ENCODE data around the gene CDYL.

CDYL gene

GRCh38 chr6:4819706-4820283, 43.6 kb downstream of the CDYL start:
- Histone ChIP-seq H2AFZ (ENCODE audit: low read depth) (no peak overlapping the region), H3K4me3 (IDR thresholded peaks at IDR 0.05; ENCODE audit: insufficient read depth, low read depth, low read length) (no peak overlapping the region), H3K36me3 (ENCODE audit: insufficient read depth) (no peaks in the 10 kb centered on the region), H4K20me1 (ENCODE audit: insufficient read depth) (peaks cover 63% of the 10 kb centered on the region), H3K4me2 (peak overlapping the region; percentile 11; the same call in 1 of the 2 replicates), H3K4me1 (ENCODE audit: low read depth, poor library complexity, severe bottlenecking) (peaks cover 70% of the 10 kb centered on the region), H3K9ac (no peak overlapping the region), H3K27me3 (ENCODE audit: insufficient read depth, low read depth) (no peaks in the 10 kb centered on the region), H3K27ac (peak overlapping the region; percentile 8; the same call in 1 of the 2 replicates), H3K79me2 (ENCODE audit: insufficient read depth, low read depth) (peaks cover 100% of the 10 kb centered on the region)
- no peak for TF ChIP-seq CTCF (conservative IDR thresholded peaks at IDR 0.05; ENCODE audit: low read depth, low read length)

- Histone ChIP-seq H3K36me3 (ENCODE audit: insufficient read depth) (no peaks in the 10 kb centered on the region), H3K4me3 (IDR thresholded peaks at IDR 0.05; ENCODE audit: insufficient read depth, low read depth, low read length) (no peak overlapping the region), H3K4me1 (ENCODE audit: low read depth, poor library complexity, severe bottlenecking) (peaks cover 69% of the 10 kb centered on the region), H3K27me3 (ENCODE audit: insufficient read depth, low read depth) (no peaks in the 10 kb centered on the region), H3K9ac (no peak overlapping the region), H3K27ac (no peak overlapping the region), H4K20me1 (ENCODE audit: insufficient read depth) (peaks cover 53% of the 10 kb centered on the region), H3K79me2 (ENCODE audit: insufficient read depth, low read depth) (peaks cover 100% of the 10 kb centered on the region), H2AFZ (ENCODE audit: low read depth) (no peak overlapping the region), H3K4me2 (no peak overlapping the region; the same call in 1 of the 2 replicates)
- no peak for TF ChIP-seq CTCF (conservative IDR thresholded peaks at IDR 0.05; ENCODE audit: low read depth, low read length)
These were observed 44.6 kb downstream of the CDYL start for GRCh38 chr6:4820704-4821276.

GRCh38 chr6:4822476-4822875, 46.3 kb downstream of the CDYL start:
- Histone ChIP-seq H2AFZ (ENCODE audit: low read depth) (no peak overlapping the region), H3K4me1 (ENCODE audit: low read depth, poor library complexity, severe bottlenecking) (peaks cover 65% of the 10 kb centered on the region), H4K20me1 (ENCODE audit: insufficient read depth) (peaks cover 45% of the 10 kb centered on the region), H3K36me3 (ENCODE audit: insufficient read depth) (no peaks in the 10 kb centered on the region), H3K27ac (no peak overlapping the region; the same call in 1 of the 2 replicates), H3K4me3 (IDR thresholded peaks at IDR 0.05; ENCODE audit: insufficient read depth, low read depth, low read length) (no peak overlapping the region), H3K9ac (no peak overlapping the region), H3K79me2 (ENCODE audit: insufficient read depth, low read depth) (peaks cover 100% of the 10 kb centered on the region), H3K27me3 (ENCODE audit: insufficient read depth, low read depth) (no peaks in the 10 kb centered on the region), H3K4me2 (peak overlapping the region; percentile 21; the same call in 1 of the 2 replicates)
- TF ChIP-seq CTCF (conservative IDR thresholded peaks at IDR 0.05; ENCODE audit: low read depth, low read length): no peak

GRCh38 chr6:4828187-4828698, 52.0 kb downstream of the CDYL start:
- H2AFZ ChIP-seq (ENCODE audit: low read depth): no peak overlapping the region
- no peak overlapping the region for H3K9ac ChIP-seq
- H3K4me1 ChIP-seq (ENCODE audit: low read depth, poor library complexity, severe bottlenecking): peaks cover 31% of the 10 kb centered on the region
- H3K4me3 ChIP-seq (IDR thresholded peaks at IDR 0.05; ENCODE audit: insufficient read depth, low read depth, low read length): no peak overlapping the region
- no peaks in the 10 kb centered on the region for H3K36me3 ChIP-seq (ENCODE audit: insufficient read depth)
- H3K27me3 ChIP-seq (ENCODE audit: insufficient read depth, low read depth): no peaks in the 10 kb centered on the region
- no peak overlapping the region for H3K27ac ChIP-seq
- peaks cover 80% of the 10 kb centered on the region for H3K79me2 ChIP-seq (ENCODE audit: insufficient read depth, low read depth)
- no peak overlapping the region for H3K4me2 ChIP-seq
- no peak for TF ChIP-seq CTCF (conservative IDR thresholded peaks at IDR 0.05; ENCODE audit: low read depth, low read length)
- peaks cover 33% of the 10 kb centered on the region for H4K20me1 ChIP-seq (ENCODE audit: insufficient read depth)
